T-helper 22 cell (primary cell): ENCODE measurements around the gene TCAF1.
"Not testable (repeated sequence)": the region's sequence is repeated elsewhere in the genome, so short reads cannot be mapped to it uniquely, and the experiment has no call there.

ENCODE experiments used
- DNase-seq: peaks from one replicate; pipeline ENCODE4 v3.0.0-alpha.2; 2020; ENCODE audit warnings: low read depth

TCAF1 gene

GRCh38 chr7:143905509-143905908, 3.5 kb upstream of the TCAF1 start:
- no peak for DNase-seq

- DNase-seq, result no peak
Observed at GRCh38 chr7:143902332-143902899, 440 bp upstream of the TCAF1 start.

DNA sequence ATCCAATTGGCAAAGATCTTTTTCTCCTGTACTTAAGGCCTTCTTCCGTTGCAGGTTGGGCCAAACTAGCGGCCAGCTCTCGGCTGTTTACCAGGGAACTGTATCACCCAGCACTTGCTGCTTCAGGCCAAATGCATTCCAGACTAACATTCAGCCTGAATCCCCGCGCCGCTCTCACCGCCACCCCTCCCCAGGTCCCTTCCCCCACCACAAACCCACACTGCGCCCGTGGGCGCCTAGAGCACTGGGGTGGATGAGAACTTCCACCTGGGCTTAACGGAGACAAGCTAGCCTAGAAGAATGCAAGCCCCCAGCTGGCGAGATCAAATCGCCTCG, 676 bp downstream of the TCAF1 start:
- DNase-seq, result no peak

GRCh38 chr7:143900230-143900766, 1.7 kb downstream of the TCAF1 start:
- no peak for DNase-seq

GRCh38 chr7:143898810-143899209, 3.2 kb downstream of the TCAF1 start:
- DNase-seq, result no peak

DNA sequence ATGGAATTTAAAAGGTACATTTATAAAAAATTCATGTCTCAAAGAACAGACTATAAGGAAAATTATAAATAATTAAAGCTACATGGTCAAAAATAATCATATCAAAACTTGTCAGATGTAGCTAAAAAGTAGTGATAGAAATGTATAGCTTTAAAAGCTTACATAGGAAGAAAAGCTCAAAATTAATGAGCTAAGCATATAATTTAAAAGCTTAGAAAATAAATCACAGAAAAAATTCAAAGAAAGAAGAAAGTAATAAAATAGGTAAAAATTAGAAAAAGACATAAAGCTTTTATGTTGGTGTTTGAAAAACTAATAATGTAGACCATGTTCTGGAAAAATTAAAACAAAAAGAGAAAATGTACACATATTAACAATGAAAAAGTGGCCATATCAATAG, 5.3 kb downstream of the TCAF1 start:
- DNase-seq, result no peak

GRCh38 chr7:143892527-143893300, 9.3 kb downstream of the TCAF1 start:
- DNase-seq, result no peak

DNA sequence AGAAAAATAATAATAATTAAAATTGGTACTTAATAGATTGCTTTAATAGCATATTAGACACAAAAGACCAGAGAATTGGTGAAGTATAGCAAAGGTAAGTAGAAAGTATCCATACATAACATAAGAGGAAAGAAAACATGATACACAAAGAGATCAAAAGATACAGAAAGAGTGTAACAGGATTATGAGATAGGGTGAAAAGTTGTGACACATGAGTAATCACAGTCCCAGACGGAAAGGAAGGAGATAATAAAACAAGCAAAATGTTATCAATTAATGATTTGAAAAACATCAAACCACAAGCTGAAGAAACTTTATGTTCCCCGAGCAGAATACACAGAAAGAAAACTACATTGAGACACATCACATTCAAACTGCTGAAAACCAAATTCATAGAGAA, 10.5 kb downstream of the TCAF1 start:
- DNase-seq, result no peak

DNA sequence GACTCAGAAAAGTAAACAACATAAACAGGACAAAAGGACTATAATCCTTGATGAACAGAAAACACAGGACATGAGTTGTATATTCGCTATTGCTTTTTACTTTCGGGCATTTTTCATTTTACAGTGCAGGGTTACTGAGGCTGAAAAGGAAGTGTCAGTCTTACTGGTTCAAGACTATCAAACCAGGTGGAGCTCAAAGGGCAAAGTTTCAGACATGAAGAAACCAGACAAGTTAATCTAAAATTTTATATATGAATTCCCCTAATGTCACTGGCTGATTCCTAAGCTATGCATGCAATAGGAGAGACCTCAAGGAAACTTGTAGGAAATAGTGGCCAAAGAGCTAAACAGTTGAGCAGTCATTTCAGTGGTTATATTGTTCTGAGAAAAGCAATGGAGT, 11.4 kb downstream of the TCAF1 start:
- DNase-seq, result no peak

DNA sequence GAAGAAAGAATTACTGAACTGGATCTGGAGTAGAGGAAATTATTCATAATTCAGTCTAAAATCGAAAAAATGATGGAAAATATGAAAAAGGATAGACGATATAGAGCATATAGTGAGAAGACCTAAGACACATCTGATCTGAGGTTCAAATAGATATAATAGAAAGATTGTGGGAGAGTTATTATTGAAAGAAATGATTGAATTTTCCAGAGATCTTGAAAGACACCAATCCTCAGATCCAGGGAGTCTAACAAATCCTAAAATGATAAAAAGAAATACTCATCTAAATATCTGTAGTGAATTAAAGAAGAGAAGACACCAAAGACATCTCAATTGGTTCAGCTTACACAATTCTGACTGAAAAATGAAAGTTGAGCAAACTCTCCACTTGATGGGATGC, 12.9 kb downstream of the TCAF1 start:
- no peak for DNase-seq

GRCh38 chr7:143886826-143887477, 15.0 kb downstream of the TCAF1 start:
- no peak for DNase-seq

DNA sequence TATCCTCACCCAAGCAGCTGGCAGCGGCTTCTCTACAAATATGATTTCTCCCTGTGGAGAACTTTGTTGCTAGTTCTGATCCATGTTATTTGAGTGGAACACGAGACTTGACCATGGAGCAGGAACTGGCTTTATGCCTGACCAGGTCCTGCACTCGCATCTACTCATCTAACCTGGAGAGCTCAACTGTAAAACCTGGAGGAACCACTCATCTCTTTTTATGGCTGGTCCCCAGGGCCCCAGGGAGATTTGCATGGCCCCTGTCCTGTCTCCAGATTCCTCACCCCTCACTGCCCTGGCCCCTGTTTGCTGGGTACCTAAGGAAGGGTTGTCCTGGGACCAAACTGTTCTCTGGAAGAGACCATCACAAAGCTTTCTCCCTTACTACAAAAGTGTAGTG, 16.0 kb downstream of the TCAF1 start:
- DNase-seq, result no peak

DNA sequence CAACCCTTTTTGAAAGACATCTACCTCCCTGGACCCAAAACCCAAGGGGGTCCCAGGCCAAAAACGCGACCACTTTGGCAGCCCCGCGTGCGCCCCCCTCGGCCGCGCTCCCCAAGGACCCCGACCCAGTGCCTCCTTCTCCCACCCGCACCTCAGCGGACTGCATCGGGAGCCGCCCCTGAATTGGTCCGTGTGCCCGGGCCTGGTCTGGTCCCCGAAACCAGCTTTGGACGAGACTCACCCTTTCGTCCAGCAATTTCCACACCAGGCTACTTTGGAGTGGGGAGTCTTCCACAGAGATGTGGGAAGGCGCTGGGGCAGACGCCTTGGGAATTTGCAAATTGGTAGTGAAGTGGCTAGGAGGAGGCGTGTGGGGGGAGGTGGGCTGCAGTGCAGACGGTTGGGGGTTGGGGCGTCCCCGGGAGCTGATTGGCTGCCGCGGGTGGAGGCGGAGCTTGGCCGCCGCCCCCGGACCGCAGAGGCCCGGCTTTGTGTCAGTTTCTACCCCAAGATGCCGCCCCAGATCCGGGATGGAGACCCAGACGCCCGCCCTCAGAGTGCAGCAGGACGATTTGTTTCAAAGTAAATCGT, 16.9 kb downstream of the TCAF1 start:
- DNase-seq, result no peak

DNA sequence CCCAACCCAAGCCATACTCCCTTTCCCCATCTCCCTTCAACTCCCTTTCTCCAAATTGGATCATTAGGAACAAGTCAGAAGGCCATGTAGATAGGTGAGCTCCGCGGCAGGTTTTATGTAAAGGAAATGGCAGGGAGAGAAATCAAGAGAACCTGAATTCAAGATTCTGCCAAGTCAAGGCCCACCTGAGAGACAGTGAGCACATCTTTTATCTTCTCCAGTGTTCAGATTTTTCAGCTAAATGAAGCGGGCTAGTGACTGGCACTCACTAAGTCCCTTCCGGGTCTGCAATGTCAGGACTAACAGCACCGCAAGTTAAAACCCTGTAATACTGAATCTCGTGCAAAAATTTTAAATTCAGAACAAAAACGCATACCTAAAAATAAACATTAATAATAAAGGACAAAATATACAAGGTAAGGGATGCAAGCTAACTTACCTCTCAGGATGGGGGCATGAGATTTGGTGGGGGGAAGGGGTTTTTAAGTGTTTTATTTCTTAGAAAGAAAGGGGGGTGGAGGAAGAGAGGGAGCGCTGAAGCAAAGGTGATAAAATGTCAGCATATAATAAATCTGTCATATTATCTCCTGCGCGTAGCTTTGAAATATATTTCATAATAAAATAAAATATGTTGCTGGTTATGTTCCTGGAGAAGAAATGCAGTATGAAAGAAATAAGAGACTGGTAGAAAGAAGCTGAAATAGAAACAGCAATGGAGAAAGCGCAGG, 17.6 kb downstream of the TCAF1 start:
- DNase-seq, result no peak

DNA sequence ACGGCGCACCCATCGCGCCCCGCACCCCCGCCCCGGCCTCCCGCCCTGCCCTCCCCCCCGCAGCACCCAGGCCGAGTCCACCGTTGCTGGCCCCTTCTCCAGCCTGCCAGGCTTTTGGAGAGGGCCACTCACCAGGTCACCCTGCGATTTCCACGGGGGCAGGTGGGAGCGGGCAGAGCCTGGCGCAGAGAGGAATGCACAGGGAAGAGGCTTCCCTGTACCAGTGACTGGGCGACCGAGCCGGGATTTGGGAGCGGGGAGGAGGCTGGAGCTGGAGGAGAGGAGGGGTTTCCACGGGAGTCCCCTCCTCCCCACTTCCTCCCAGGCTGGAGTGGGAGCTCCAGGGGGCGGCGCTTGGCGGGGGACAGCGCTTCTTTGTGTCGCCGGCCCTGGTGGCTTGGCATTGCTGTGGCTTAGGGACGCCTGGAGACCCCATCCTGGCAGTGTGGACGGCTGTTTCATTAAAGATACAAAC, 19.3 kb downstream of the TCAF1 start:
- DNase-seq, result no peak

- DNase-seq, result no peak
Observed at GRCh38 chr7:143882020-143882603, 19.9 kb downstream of the TCAF1 start.

DNA sequence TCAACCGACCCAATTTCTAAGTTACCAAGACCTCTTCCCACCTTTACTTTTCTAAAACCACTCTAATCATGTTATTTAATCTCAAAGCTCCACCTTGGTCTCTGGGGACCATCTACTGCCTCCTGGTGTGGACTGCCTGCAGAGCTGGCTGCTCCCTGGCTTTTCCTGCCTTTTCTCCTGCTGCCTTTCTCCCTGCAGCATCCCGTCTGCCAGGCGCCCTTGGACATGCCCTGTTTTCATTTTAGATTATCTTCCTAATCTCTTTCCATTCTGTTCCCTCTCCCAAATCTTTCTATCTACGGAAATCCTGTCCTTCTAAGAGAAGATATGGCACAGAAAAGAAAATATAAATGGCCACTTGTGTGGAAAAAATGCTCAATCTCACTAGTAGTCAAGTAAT, 23.1 kb downstream of the TCAF1 start:
- no peak for DNase-seq

DNA sequence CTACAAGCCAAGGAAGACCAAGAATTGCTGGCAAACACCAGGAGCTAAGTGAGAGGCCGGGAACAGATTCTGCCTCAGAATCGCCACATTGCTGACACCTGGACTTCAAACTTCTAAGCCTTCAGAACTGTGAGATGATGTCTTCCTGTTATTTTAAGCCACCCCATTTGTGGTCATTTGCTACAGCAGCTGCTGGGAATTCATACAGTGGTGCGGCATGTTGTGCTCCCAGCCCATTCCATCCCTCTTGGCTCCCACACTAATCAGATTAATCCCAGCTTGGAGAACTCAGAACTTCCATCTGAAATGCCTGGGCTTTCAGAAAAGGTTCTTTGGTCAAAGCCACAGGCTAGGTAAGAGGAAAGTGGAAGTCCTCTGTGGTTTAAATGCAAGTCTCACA, 24.9 kb downstream of the TCAF1 start:
- DNase-seq, result no peak

DNA sequence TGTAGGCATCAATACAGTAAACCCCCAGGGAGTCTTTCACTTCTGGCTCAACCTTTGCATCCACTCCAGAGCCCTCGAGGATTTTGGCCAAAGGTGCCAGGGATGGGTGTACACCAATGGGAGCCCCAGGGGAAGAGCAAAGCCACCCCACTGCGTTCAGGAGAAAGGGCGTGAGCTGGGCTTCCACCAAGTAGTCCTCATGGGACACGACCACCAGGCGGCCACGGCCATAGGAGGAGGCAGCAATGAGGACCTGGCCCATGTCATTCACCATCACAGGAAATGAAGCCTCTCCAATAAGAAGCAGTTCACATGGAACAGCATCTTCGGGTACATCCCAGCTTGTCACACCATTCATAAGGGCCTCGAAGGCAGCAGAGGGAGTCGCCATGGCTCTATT, 25.8 kb downstream of the TCAF1 start:
- DNase-seq, result no peak

- DNase-seq, result not testable (repeated sequence)
Observed at GRCh38 chr7:143873242-143873641, 28.7 kb downstream of the TCAF1 start.

DNA sequence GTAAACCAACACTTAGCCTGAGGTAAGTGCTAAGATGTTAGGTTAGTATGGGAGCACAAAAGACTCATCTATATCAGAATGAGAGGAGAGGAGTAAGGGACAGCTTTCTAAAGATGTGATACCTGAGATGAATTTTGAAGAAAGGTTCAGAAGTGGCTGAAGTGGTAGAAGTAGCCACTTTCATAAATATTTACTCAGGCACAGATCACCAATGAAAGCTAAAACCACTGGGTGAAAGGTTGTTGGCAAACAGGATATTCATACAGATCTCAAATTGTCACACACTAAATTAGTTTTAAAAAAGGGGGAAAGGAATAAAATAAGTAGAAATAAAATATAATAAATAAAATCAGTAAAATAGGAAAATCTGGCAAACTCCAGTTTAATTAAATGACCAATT, 30.4 kb downstream of the TCAF1 start:
- not testable (repeated sequence) for DNase-seq

GRCh38 chr7:143857994-143858393, 44.0 kb downstream of the TCAF1 start:
- DNase-seq, result not testable (repeated sequence)
